Smooth muscle cell of the brain vasculature (primary cell): Measurements from ENCODE around the gene USP3.
A peak's percentile ranks its signal among the peaks of the same experiment; 100 is the strongest.

ENCODE experiments used
- DNase-seq: peaks from one replicate; pipeline ENCODE4 v3.0.0-alpha.2; 2012; ENCODE audit warnings: low read depth, low spot score

USP3 gene, protein sequence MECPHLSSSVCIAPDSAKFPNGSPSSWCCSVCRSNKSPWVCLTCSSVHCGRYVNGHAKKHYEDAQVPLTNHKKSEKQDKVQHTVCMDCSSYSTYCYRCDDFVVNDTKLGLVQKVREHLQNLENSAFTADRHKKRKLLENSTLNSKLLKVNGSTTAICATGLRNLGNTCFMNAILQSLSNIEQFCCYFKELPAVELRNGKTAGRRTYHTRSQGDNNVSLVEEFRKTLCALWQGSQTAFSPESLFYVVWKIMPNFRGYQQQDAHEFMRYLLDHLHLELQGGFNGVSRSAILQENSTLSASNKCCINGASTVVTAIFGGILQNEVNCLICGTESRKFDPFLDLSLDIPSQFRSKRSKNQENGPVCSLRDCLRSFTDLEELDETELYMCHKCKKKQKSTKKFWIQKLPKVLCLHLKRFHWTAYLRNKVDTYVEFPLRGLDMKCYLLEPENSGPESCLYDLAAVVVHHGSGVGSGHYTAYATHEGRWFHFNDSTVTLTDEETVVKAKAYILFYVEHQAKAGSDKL

DNA sequence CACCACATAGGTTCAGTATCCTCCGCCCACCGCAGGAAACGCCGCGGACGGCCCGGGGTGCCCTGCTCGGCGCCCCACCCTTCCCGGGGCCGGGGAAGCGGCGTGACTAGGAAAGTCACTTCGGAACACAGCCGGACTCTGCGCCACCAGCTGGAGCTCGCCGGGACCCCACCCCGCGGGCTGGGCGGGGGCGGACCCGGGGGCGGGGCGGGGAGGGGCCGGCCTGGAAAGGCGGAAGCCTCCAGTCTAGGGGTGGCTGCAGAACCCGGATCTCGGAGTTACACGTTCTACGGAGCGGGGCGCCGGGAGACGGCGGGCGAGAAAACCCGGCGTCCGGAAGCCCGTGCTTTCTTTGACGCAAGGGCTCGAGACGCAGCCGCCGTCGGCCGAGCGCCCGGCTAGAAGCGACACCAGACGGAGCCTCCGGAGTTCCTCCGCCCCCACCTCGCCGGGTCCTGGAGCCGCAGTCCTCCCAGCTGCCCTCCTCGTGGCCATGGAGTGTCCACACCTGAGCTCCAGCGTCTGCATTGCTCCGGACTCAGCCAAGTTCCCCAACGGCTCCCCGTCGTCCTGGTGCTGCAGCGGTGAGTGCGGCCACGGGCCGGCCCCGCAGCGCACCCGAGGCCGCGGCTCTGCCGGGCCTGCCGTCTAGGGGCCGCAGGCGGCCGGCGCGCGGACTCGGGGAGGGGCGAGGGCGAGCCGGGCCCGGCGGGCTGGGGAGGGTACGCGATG is at the start of gene USP3:
USP3 (plus strand) TSS at position 347 of the 732 bp plus-strand sequence; CDS start at position 494, 147 bp downstream.
- peak; percentile 92 for DNase-seq

DNA sequence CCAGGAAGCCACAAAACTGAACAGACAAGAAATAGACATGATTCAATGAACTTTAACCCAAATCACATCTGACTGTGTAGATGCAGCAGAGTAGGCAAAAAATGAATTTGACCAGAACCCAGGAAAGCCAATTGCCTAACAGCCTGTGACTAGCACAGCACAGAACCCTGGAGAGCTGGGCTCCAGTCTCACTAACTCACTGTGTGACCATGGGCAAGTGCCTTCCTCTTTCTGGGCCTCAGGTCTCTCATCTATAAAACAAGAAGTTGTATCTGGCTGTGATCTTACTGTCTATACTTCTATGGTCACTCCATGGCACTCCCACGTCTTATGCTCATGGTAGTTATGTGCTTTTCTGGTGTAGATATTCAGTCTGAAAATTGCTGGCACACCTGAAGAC is 48.1 kb upstream of the USP3 start:
- DNase-seq = no peak

DNA sequence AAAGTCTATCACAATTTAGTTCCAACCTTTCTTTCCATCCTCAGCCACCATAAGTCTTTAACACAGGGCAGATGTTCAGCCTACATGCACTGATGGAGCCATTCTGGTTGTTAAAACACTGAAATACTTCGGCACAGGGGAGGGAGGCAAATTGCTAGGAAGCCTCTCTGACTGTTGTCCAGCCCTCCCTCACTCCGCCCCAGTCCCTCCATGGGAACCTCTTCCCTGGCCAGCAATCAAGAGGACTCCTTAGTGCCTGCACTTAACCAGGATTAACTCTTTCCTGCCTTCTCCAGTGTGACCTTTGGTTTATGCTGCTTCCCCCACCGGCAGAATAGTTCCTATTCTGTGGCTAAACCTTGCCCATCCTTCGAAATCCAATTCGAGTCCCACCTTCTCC is 47.0 kb upstream of the USP3 start:
- no peak for DNase-seq

DNA sequence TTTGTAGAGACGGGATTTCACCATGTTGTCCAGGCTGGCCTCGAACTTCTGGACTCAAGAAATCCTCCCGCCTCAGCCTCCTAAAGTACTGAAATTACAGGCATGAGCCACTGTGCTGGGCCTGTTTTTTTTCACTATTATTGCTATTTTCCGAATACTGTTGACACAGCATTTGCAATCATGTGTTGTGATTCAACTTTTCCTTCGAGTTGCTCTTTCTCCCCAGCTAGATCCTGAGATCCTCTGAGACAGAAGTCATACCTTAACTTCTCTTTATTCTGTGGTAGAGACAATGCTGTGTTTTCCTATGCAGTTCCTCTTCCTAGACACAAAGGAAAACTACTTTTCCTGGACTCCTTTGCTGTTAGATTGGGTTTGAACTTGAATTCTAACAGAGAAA is 46.4 kb upstream of the USP3 start:
- DNase-seq = no peak

DNA sequence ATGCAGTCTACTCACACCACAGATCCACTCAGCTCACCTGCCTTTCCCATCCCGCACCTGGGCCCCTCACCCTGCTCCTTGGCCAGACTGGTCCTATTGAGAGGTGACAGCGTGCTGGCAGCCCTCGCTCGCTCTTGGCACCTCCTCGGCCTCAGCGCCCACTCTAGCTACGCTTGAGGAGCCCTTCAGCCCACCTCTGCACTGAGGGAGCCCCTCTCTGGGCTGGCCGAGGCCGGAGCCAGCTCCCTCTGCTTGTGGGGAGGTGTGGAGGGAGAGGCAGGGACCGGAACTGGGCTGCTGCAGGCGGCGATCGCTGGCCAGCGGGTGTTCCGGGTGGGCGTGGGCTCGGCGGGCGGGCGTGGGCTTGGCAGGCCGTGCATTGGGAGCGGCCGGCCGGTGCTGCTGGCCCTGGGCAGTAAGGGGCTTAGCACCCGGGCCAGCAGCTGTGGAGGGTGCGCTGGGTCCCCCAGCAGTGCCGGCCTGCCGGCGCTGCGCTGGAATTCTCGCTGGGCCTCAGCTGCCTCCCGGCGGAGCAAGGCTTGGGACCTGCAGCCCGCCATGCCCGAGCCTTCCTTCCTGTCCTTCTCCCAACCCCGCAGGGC is 45.5 kb upstream of the USP3 start:
- no peak for DNase-seq

DNA sequence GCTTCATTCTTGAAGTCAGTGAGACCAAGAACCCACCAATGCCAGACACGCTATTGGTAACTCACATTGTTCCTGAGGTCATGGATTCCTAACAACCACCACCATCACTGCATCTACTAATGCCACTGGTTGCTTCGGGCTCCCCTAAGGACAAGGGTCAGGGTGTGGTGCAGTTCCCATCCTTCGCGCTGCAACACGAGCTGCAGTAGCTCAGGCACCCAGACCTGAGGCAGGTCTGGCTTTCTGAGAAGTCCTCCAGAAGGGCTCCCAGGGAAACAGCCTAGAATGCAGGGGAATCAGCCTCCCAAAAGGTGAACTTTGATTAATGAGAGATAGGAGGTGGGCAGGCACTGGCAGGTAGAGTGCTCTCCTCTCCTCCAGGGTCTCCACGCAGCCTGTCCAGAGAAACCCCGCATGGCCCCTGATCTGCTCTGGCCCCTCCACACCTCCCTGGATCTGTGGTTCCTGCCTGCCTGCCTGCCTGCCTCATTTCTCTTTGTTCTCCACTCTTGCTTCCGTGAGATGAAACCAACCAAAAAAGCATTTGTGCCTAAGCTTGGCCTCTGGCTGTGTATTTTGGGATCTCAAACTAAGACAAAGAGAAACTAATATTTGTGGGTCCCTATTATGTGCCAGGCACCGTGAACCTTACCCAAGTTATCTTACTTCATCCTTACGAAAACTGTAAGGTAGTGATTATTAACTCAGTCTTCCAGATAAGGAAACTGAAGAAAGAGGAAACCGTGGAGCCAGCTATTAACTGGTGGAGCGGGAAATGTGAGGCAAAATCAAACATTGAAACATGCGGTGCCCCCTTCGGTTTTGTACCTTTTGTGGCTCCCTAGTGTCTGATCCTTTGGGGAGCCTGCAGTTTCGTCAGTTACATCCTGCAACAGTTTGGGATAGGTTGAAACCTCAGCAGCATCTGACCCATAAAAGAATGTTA is 43.9 kb upstream of the USP3 start:
- no peak for DNase-seq

DNA sequence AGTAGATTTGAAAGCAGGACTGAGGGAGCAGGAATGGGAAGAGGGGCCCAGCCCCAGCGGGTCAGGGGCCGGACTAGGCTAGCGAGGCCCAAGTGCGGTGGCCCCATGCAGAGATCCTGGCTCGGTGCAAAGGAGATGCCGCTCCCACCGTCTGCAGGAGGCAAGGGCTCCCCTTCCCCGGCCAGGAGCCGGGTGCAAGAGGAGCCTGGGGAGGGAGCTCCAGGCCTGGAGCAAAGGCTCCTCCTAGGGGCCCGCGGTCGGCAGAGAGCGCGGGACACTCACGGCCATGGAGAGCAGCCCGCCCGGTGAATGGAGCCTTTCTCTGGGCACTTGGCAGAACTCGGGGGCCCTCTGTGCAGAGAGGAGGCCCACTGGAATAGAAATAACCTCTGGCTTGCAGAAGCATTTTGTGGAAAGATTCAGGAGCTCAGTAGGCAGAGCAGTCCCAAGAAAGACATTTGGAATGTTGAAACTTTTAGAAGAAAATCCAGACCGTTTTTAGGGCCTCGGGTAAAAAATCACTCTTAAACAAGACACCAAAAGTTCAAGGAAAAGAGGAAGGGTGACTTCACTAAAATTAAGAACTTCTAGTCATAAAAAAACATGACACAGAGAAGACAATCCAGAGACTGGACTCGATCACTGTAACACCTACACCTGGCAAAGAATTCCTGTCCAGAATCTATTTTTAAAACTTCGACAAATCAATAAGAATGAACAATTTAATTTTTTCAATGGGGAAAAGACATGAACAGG is 43.0 kb upstream of the USP3 start:
- no peak for DNase-seq

DNA sequence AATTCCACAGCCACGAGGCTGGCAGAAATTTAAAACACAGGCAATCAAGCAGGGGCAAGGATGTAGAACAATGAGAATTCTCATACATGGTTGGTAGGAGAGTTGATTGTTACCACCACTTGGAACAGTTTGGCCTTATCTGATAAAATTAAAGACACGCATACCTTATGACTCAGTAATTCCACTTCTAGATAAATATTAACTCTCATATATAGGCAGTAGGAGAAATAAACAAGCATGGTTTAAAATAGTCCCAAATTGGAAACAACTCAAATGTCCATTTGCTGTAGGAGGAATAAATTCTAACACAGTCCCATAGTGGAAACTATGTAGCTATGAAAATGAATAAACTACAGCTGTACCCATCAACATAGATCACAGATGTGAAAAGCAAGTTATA is 42.3 kb upstream of the USP3 start:
- DNase-seq = no peak

DNA sequence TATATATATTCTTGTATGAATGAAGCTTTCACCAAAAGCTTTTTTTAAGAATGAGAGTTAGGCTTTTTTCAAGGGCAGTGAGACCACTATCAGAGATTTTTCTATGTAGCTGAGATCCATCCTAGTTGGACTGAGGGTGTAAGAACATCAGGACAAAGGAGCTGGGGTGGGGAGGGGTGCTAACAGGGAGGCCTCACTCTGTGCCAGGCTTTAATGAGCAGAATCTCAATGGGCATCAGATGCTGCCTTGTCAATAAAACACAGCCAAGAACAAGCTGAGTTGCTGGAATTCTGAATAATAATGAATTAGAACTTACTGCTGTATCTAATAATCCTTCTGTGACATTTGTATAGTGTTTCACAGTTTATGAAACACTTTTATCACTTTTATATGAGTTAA is 41.4 kb upstream of the USP3 start:
- DNase-seq = no peak

DNA sequence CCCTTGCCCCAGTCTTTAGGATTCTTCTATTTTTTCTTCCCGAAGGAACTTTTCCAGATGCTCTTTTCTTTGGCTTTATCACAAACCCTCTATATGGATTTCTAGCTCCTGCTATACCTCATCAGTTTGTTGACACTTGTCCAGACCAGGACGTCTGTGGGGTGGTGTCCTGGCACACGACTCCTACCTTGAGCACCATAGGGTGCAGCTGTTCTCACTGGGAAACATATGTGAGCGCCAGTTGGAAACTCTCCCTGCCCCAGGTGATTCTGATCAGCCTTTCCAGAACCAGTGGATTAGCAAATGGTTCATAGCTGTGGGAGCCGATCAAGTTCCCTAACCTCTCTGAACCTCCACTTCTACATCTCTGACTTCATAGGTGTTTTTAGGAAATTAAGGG is 40.6 kb upstream of the USP3 start:
- DNase-seq = no peak

DNA sequence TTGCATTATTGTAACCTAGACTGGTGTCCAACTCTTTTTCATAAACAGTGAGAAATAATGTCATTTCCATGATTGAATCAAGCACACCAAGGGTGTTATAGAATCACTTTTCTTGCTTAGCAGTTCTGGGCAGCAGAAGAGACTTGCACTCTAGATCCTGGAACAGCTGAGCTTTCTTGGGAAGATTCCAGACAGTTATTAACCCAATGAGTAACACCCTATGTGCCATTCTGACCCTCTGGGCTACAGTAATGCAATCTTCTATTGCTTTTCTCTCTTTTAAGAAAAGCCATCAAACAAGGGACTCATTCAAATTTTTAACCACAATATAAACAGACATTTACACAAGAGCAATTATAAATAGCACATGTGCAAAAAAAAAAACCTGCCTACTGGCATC is 39.3 kb upstream of the USP3 start:
- DNase-seq = no peak

DNA sequence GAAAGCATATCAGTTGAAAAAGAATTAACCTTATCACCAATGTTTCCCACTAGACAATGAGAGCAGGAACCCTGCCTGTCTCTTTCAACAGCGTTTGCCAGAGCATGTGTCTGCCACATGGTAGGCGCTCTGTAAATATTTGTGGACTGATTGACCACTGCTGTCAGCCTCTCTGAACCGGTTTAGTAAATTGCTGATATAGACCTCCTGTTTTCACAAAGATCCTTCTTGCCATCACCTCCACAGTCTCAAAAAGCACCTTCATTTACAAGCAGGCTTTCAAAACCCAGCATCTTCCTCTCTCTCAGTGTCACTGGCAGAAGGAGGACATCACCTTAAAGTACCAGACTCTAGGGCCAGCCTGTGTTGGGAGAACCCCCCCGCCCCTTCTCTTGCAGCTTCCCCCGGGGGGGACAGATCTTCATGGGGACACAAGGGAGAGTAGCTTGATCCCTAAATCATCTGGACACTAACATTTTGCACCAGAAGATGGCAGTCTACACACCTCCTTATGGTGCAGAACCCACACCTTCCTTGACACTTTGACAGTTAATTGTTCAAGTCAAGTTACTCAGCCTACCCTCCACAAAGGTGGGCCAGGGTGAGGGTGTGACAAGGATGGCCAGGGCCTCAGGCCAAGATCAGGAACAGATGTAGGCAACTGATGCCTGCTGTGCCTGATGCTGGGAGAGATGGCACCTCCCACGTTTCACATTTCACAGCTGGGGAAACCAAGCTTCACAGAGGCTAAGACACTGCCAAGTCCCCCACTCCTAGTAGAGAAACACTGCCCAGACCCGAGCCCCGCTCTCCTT is 37.8 kb upstream of the USP3 start:
- DNase-seq = no peak

DNA sequence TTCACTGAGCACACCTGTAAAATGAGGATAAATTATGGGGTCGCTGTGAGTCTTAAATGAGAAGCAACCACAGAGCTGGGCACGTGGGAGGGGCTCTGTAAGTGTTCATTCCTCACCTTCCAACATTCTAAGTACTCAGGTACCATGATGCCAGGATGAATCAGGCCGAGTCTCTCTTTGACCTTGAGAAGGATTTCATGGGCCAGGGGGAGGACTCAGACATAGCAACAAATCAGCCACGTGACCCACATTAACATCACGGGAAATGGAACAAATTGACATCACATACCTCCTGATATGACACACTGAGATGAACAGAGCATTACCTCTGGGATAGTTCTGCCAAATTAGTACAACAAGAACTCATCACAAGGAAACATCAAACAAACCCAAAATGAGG is 35.2 kb upstream of the USP3 start:
- no peak for DNase-seq

DNA sequence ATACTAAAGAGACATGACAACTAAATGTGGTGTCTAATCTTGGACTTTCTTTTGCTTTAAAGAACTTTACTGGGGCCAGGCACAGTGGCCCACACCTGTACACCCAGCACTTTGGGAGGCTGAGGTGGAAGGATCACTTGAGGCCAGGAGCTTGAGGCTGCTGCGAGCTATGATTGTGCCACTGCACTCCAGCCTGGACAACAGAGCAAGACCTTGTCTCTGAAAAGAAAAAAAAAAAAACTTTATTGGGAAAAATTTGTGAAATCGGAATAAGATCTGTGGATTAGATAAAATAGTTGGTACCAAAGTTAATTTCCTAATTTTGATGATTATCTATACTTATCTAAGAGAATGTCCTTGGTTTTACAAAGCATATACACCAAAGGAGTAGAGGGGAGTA is 34.4 kb upstream of the USP3 start:
- DNase-seq = no peak

DNA sequence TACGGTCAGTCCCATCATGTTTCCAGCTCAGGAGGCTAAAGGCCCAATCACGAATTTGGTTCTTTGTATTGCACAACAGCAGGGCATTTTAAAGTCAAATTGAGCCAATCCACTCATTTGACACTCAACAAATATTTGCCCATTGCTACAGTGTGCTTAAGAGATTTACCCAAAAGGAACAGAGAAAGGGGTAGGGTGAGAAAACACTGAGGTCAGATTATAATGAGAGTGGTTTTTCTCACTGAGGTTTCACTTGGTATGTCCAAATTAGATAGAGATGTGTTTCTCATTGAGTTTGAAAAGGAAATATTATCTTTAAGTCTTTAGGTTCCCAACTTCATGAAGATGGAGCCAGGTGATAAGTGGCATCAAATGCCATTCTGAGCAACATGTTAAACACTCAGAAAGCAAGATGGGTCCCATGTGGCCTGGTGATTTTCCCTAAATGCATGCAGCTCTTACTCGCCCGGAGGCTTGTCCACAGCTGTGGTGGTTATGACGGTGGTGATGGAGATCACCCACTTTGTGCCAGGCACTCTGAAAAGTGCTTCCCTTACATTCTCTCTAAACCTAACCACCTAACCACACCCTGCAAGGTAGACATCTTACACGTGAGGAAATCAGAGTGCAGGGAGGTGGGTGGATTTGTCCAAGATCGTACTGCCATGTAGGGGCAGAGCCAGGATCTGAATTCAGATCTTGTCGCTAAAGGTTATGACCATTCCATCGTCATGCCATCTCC is 31.2 kb upstream of the USP3 start:
- no peak for DNase-seq

DNA sequence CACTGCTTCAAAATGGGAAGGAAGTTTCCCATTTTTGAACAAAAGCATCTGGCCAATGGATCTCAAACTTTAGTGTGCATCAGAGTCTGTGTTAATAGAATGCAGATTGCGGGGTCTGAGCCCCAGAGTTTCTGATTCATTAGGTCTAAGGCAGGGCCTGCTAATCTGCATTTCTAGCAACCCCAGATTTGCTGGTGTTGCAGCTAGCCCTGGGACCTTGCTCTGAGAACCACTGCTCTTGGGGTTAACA is 30.7 kb upstream of the USP3 start:
- DNase-seq = no peak

DNA sequence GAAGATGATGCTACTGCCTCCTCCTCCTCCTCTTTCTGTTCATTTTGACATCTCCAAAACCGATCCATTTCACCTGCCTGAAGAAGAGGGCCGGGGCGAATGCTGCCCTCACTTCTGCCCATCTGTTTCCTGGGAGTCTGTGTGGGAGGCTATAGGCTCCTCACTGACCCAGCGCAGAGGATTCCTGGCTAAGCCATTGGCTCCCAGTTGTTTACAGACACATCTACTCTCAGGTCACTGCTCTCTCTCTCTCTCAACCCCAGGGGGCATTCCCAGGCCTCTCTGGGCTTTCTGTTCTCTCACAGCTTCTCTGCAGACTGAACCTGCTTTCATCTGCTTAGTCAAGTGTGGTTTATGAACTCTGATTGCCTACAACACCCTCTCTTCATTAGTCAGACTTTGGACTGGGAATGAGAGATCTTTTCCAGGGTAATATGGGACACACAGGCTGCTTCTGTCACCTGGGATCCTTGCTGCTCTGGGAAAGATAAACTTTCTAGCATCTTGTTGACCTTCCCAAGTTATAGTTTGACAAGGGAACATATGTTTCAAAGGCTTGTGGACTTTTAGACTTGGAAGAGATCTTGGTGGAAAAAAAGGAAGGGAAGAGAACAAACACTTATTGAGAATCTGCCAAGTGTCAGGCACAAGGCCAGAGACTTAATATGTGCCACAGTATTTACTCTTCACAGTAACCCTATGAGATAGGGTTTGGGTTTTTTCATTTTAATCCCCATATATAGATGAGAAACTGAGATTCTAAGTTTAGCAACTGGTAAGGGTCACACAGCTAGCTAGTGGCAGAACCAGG is 30.2 kb upstream of the USP3 start:
- no peak for DNase-seq

DNA sequence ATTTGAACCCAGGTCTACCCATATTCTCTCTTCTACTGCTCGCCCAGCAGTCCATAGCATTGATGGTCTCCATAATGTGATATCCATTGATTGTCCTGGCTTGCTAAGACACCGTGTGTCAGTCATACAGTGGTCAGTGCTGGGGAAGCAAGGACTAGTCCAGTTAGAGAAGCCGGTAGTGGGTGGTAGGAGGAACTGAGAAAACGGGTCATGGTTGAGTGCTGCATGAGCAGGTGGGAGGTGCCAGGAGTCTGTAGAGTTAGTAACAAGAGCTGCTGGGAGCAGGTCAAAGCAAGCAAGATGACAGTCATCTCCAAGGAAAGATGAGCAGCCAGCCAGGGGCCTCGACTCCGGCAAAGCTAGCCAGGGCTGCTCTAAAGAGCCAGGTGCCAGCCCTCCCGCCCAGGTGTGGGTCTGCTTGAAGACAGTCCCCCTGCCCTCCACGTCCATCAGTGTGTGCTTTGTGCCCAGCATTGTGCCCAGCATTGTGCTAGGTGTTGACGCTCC is 29.5 kb upstream of the USP3 start:
- no peak for DNase-seq
